GM13977 (cell line): ENCODE results near the gene SERPINF2.

Source experiments
- DNase-seq: peaks from one replicate; pipeline ENCODE4 v3.0.0; 2012; ENCODE audit warnings: low spot score
- in situ Hi-C: fragments of 300-500 bp; cut with MboI; formaldehyde crosslinking; loops from one replicate; pipeline ENCODE4 v1.12.0; 2022; ENCODE audit warnings: low sequenced_read_pairs, low pct_unique_long_range_greater_than_20kb, mixed read lengths, inconsistent platforms; ENCODE audit not compliant: unreplicated experiment
- TF ChIP-seq, protein P1 (sequence below): IDR thresholded peaks from 2 replicates; pipeline ENCODE4 v1.5.1; 2012; ENCODE audit warnings: mild to moderate bottlenecking, control low read depth; ENCODE audit not compliant: insufficient read depth; ENCODE audit errors: extremely low read depth, missing control alignments

The SERPINF2 gene

GRCh38 chr17:1724869-1725641 lies 17.6 kb upstream of the SERPINF2 start:
- in situ Hi-C loops = loop anchor here (25.0 kb wide), 1 partner anchor 312 kb away; the partner anchor contains the start of genes DPH1, OVCA2 and RTN4RL1
- TF ChIP-seq, protein P1, sequence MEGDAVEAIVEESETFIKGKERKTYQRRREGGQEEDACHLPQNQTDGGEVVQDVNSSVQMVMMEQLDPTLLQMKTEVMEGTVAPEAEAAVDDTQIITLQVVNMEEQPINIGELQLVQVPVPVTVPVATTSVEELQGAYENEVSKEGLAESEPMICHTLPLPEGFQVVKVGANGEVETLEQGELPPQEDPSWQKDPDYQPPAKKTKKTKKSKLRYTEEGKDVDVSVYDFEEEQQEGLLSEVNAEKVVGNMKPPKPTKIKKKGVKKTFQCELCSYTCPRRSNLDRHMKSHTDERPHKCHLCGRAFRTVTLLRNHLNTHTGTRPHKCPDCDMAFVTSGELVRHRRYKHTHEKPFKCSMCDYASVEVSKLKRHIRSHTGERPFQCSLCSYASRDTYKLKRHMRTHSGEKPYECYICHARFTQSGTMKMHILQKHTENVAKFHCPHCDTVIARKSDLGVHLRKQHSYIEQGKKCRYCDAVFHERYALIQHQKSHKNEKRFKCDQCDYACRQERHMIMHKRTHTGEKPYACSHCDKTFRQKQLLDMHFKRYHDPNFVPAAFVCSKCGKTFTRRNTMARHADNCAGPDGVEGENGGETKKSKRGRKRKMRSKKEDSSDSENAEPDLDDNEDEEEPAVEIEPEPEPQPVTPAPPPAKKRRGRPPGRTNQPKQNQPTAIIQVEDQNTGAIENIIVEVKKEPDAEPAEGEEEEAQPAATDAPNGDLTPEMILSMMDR = no peak
- DNase-seq = no peak

DNA sequence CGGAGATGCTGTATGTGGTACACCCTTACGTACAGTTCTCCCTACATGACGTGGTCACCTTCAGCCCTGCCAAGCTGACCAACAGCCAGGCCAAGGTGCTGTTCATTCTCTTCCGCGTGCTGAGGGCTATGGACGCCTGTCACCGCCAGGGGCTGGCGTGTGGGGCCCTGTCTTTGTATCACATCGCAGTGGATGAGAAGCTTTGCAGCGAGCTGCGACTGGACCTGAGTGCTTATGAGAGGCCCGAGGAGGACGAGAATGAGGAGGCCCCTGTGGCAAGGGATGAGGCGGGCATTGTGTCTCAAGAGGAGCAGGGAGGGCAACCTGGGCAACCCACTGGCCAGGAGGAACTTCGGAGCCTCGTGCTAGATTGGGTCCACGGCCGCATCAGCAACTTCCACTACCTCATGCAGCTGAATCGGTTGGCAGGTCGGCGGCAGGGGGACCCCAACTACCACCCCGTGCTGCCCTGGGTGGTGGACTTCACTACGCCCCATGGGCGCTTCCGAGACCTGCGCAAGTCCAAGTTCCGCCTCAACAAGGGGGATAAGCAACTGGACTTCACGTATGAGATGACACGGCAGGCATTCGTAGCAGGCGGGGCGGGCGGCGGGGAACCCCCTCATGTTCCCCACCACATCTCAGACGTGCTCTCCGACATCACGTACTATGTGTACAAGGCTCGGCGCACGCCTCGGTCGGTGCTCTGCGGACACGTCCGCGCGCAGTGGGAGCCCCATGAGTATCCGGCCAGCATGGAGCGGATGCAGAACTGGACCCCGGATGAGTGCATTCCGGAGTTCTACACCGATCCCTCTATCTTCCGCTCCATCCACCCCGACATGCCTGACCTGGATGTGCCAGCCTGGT lies 16.8 kb upstream of the SERPINF2 start:
- DNase-seq = no peak
- in situ Hi-C loops = no loop called here
- TF ChIP-seq, protein P1 = no peak

DNA sequence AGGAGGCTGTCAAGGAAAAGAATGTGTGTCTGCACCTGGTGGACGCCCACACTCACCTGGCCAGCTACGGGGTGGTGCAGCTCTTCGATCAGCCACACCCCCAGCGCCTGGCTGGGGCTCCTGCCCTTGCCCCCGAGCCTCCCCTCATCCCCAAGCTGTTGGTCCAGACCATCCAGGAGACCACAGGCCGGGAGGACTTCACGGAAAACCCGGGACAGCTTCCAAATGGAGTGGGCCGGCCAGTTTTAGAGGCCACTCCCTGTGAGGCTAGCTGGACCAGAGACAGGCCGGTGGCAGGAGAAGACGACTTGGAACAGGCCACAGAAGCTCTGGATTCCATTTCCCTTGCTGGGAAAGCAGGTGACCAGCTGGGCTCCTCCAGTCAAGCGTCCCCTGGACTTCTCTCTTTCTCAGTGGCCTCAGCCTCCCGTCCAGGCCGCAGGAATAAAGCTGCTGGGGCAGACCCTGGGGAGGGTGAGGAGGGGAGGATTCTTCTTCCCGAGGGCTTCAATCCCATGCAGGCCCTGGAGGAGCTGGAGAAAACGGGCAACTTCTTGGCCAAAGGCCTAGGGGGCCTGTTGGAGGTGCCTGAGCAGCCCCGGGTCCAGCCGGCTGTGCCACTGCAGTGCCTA lies 15.9 kb upstream of the SERPINF2 start:
- in situ Hi-C loops = no loop called here

DNA sequence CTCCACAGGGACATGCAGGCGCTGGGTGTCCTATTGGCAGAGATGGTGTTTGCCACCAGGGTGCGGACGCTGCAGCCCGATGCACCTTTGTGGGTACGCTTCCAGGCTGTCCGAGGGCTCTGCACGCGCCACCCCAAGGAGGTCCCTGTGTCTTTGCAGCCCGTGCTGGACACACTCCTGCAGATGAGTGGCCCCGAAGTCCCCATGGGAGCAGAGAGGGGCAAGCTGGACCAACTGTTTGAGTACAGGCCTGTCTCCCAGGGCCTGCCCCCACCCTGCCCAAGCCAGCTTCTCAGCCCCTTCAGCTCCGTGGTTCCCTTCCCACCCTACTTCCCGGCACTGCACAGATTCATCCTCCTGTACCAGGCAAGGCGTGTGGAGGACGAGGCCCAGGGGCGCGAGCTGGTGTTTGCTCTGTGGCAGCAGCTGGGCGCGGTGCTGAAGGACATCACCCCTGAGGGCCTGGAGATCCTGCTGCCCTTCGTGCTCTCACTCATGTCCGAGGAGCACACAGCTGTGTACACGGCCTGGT lies 15.3 kb upstream of the SERPINF2 start:
- in situ Hi-C loops = no loop called here
- TF ChIP-seq, protein P1 = no peak
- no peak for DNase-seq

More for the DNA sequence above, 15.9 kb upstream of the SERPINF2 start:
- TF ChIP-seq, protein P1 = no peak
- no peak for DNase-seq

DNA sequence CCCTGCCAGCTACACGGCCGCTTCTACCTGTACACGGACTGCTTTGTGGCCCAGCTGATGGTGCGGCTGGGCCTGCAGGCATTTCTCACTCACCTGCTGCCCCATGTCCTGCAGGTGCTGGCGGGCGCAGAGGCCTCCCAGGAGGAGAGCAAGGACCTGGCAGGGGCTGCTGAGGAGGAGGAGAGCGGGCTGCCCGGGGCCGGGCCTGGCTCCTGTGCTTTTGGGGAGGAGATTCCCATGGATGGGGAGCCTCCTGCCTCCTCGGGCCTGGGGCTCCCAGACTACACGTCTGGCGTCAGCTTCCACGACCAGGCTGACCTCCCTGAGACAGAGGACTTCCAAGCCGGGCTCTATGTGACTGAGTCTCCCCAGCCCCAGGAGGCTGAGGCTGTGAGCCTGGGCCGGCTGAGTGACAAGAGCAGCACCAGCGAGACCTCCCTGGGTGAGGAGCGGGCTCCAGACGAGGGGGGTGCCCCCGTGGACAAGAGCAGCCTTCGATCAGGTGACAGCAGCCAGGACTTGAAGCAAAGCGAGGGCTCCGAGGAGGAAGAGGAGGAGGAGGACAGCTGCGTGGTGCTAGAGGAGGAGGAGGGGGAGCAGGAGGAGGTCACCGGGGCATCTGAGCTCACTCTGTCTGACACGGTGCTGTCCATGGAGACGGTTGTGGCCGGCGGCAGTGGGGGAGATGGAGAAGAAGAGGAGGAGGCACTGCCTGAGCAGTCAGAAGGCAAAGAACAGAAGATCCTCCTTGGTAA lies 14.6 kb upstream of the SERPINF2 start:
- in situ Hi-C loops = no loop called here
- TF ChIP-seq, protein P1 = no peak
- DNase-seq = no peak
